ENCODE results near the gene CELF6.

CELF6 gene

DNA sequence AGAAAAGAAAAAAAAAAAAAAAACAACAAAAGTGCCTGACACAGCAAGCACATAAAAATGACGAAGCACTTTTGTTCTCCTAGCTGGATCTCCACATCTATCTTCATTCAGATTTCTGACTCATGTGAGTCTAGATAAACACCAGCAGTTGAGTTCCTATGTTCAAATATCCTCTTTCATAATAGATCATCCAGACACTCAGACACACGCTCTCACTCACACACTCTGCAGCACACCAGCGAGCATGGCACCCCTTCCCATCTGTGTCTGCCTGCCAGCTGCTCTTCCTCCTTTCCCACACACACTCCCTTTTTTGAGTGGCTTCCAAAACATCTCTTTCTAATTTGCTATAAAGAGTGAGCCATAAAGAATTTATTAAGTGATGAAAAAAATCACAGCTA is 19.8 kb upstream of the CELF6 start:
- TF ChIP-seq NFIC (IDR thresholded peaks at IDR 0.05) (no peak), FOXM1 (IDR thresholded peaks at IDR 0.05; ENCODE audit: borderline replicate concordance, low read depth) (no peak), YY1 (IDR thresholded peaks at IDR 0.05; ENCODE audit: low read depth) (no peak), TAF1 (IDR thresholded peaks at IDR 0.05; ENCODE audit: low read depth) (no peak), TCF12 (IDR thresholded peaks at IDR 0.05; ENCODE audit: low read depth) (no peak), CEBPB (IDR thresholded peaks at IDR 0.05) (no peak)
- TF ChIP-seq, protein P1, sequence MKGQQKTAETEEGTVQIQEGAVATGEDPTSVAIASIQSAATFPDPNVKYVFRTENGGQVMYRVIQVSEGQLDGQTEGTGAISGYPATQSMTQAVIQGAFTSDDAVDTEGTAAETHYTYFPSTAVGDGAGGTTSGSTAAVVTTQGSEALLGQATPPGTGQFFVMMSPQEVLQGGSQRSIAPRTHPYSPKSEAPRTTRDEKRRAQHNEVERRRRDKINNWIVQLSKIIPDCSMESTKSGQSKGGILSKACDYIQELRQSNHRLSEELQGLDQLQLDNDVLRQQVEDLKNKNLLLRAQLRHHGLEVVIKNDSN (IDR thresholded peaks at IDR 0.05), result no peak
- TF ChIP-seq, protein P2, sequence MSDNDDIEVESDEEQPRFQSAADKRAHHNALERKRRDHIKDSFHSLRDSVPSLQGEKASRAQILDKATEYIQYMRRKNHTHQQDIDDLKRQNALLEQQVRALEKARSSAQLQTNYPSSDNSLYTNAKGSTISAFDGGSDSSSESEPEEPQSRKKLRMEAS (IDR thresholded peaks at IDR 0.05), result no peak
- TF ChIP-seq, protein P3, sequence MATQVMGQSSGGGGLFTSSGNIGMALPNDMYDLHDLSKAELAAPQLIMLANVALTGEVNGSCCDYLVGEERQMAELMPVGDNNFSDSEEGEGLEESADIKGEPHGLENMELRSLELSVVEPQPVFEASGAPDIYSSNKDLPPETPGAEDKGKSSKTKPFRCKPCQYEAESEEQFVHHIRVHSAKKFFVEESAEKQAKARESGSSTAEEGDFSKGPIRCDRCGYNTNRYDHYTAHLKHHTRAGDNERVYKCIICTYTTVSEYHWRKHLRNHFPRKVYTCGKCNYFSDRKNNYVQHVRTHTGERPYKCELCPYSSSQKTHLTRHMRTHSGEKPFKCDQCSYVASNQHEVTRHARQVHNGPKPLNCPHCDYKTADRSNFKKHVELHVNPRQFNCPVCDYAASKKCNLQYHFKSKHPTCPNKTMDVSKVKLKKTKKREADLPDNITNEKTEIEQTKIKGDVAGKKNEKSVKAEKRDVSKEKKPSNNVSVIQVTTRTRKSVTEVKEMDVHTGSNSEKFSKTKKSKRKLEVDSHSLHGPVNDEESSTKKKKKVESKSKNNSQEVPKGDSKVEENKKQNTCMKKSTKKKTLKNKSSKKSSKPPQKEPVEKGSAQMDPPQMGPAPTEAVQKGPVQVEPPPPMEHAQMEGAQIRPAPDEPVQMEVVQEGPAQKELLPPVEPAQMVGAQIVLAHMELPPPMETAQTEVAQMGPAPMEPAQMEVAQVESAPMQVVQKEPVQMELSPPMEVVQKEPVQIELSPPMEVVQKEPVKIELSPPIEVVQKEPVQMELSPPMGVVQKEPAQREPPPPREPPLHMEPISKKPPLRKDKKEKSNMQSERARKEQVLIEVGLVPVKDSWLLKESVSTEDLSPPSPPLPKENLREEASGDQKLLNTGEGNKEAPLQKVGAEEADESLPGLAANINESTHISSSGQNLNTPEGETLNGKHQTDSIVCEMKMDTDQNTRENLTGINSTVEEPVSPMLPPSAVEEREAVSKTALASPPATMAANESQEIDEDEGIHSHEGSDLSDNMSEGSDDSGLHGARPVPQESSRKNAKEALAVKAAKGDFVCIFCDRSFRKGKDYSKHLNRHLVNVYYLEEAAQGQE (IDR thresholded peaks at IDR 0.05; ENCODE audit: low read depth), result no peak

DNA sequence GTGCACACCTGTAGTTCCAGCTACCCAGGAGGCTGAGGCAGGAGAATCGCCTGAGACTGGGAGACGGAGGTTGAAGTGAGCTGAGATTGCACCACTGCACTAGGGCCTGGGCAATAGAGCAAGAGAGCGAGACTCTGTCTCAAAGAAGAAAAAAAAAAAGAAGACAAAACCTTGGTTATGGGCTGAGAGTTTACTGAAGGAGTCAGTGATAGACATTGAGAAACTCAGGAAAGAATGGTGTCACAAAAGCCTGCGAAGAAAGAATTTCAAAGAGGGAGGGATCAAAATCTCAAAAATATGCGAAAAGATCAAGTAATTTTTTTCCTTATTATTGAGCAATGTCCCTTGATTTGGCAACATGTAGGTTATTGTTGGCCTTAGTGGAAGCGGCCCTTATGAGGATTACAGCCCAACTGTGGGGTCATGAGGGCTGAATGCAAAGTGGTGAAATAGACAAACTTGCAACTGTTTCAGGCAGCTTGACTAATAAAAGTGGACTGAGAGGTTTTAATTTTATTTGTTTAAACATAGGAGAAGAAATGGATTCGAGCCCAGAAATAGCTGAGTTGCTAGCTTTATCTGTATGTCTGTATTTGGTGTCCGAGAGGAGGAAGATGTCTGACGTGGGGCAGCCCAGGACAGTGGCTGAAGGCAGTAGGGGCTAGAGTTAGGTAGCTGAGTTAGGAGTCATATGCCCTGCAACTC is 18.8 kb upstream of the CELF6 start:
- no peak for TF ChIP-seq RAD21 (IDR thresholded peaks at IDR 0.05; ENCODE audit: low read depth)
- TF ChIP-seq NFIC (IDR thresholded peaks at IDR 0.05), result no peak
- TF ChIP-seq ZBTB7A (IDR thresholded peaks at IDR 0.05; ENCODE audit: low read depth), result no peak
- TF ChIP-seq TEAD4 (IDR thresholded peaks at IDR 0.05), result no peak
- no peak for TF ChIP-seq TCF12 (IDR thresholded peaks at IDR 0.05; ENCODE audit: low read depth)
- TF ChIP-seq, protein P1 (IDR thresholded peaks at IDR 0.05), result no peak
- no peak for TF ChIP-seq CREB1 (IDR thresholded peaks at IDR 0.05; ENCODE audit: low read depth)
- no peak for TF ChIP-seq EGR1 (IDR thresholded peaks at IDR 0.05)

DNA sequence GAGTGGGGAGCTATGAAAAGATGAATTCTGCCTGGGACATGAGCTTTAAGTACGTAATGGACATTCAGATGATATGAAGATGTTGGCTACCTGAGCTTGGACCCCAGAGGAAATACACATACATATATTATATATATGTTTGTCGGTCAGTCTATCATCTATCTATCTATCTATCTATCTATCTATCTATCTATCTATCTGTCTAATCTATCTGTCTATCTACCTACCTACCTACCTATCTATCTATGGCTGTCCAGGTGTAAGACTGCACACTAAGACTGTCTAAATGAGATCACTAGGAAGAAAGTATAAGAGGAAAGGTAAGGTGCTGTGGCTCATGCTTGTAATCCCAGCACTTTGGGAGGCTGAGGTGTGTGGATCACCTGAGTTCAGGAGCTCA is 18.2 kb upstream of the CELF6 start:
- TF ChIP-seq TEAD4 (IDR thresholded peaks at IDR 0.05) (no peak), ZBTB7A (IDR thresholded peaks at IDR 0.05; ENCODE audit: low read depth) (no peak), TAF1 (IDR thresholded peaks at IDR 0.05; ENCODE audit: low read depth) (no peak), CREB1 (IDR thresholded peaks at IDR 0.05; ENCODE audit: low read depth) (no peak), CEBPB (IDR thresholded peaks at IDR 0.05) (no peak), FOXM1 (IDR thresholded peaks at IDR 0.05; ENCODE audit: borderline replicate concordance, low read depth) (no peak), RAD21 (IDR thresholded peaks at IDR 0.05; ENCODE audit: low read depth) (no peak), NFIC (IDR thresholded peaks at IDR 0.05) (no peak)
- TF ChIP-seq, protein P3 (IDR thresholded peaks at IDR 0.05; ENCODE audit: low read depth), result no peak
- TF ChIP-seq, protein P2 (IDR thresholded peaks at IDR 0.05), result no peak
- TF ChIP-seq, protein P1 (IDR thresholded peaks at IDR 0.05), result no peak

DNA sequence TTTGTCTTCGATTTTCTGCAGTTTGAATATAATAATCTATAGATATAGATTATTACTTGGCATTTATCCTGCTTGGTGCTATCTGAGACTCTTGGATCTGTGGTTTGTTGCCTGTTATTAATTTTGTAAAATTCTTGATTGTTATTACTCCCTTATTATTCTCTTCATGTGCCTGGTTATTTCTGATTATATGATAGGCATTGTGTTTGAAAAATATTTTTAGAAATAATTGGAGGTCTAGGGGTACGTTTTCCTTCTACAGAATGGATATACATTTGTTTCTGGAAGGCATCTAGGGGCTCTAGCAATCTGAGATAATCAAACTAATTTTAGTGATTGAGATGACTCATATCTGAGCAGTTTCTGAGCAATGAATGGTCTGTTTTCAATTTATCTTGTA is 14.9 kb upstream of the CELF6 start:
- TF ChIP-seq CREB1 (IDR thresholded peaks at IDR 0.05; ENCODE audit: low read depth) (no peak), TAF1 (IDR thresholded peaks at IDR 0.05; ENCODE audit: low read depth) (no peak), FOXM1 (IDR thresholded peaks at IDR 0.05; ENCODE audit: borderline replicate concordance, low read depth) (no peak), TCF12 (IDR thresholded peaks at IDR 0.05; ENCODE audit: low read depth) (no peak), YY1 (IDR thresholded peaks at IDR 0.05; ENCODE audit: low read depth) (no peak), ZBTB7A (IDR thresholded peaks at IDR 0.05; ENCODE audit: low read depth) (no peak), EGR1 (IDR thresholded peaks at IDR 0.05) (no peak), TEAD4 (IDR thresholded peaks at IDR 0.05) (no peak), EP300 (IDR thresholded peaks at IDR 0.05; ENCODE audit: borderline replicate concordance) (no peak), CEBPB (IDR thresholded peaks at IDR 0.05) (no peak), RAD21 (IDR thresholded peaks at IDR 0.05; ENCODE audit: low read depth) (no peak)
- TF ChIP-seq, protein P3 (IDR thresholded peaks at IDR 0.05; ENCODE audit: low read depth), result no peak
- TF ChIP-seq, protein P1 (IDR thresholded peaks at IDR 0.05), result no peak
- TF ChIP-seq, protein P2 (IDR thresholded peaks at IDR 0.05), result no peak

Measured in Ishikawa (cell line).